Measurements from ENCODE around the gene EPB41L2.

The EPB41L2 gene

DNA sequence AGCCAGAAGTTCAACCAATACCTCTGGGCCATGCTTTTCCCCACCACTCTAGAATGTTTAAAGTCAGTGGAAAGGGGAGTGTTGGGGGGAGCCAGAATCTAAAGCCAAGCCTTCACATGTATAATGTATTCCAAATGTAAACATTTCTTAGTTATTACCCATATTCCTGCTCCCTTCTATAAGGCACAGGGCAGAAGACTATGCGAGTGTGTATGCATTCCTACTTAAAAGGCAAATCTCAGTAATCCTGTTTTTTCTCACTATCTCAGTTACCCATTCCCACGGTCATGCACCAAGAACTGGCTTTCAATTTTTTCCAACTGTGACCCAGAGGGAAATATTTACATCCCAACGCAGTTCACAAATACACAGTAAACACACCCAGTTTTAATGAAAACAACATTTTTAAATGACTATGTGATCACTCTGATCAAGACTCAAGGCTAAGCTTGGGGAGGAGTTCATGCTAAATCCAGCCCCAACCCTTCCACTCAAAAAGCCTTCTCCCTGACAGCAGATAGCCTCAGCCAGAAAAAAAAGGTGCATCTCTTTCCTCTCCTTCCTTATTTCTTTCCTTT is 57.5 kb downstream of the EPB41L2 start:
- H3K4me3 ChIP-seq (ENCODE audit: low read depth, low read length) = no peak overlapping the region
- peaks cover 10% of the 10 kb centered on the region for H3K4me1 ChIP-seq (ENCODE audit: control insufficient read depth, insufficient read depth, low read length, unreplicated experiment)
- no peak overlapping the region for H3K27ac ChIP-seq (ENCODE audit: low read depth, low read length)
- no peak overlapping the region for H2AFZ ChIP-seq (ENCODE audit: low read length, unreplicated experiment)
- H3K36me3 ChIP-seq (ENCODE audit: insufficient read depth, low read length) = peaks cover 4% of the 10 kb centered on the region; the same call in 1 of the 2 replicates
- no peaks in the 10 kb centered on the region for H3K27me3 ChIP-seq (ENCODE audit: insufficient read depth, low read length)
- H3K79me2 ChIP-seq (ENCODE audit: control insufficient read depth, insufficient read depth, low read length, unreplicated experiment) = peaks cover 44% of the 10 kb centered on the region

DNA sequence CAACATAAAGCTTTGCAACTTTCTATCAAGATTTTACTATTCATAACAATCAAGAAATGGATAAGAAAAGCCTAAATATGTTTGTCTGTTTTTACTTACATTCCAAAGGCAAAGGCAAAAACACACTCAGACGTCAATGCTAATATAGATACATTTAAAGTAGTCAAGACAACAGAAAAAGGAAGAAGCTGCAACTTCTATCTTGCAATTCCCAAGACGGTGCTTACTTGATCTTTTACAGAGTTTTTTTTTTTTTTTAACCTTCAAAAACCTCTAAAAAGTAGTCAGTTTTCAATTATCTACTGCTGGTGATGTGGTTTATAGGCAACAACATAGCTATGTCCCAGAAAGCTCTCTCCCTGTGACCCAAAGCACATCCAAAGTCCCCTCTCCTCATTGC is 58.1 kb downstream of the EPB41L2 start:
- no peak overlapping the region for H3K4me3 ChIP-seq (ENCODE audit: low read depth, low read length)
- no peak overlapping the region for H3K27ac ChIP-seq (ENCODE audit: low read depth, low read length)
- peaks cover 50% of the 10 kb centered on the region for H3K79me2 ChIP-seq (ENCODE audit: control insufficient read depth, insufficient read depth, low read length, unreplicated experiment)
- peaks cover 4% of the 10 kb centered on the region; the same call in 1 of the 2 replicates for H3K36me3 ChIP-seq (ENCODE audit: insufficient read depth, low read length)
- H3K27me3 ChIP-seq (ENCODE audit: insufficient read depth, low read length) = no peaks in the 10 kb centered on the region
- H3K4me1 ChIP-seq (ENCODE audit: control insufficient read depth, insufficient read depth, low read length, unreplicated experiment) = peaks cover 10% of the 10 kb centered on the region
- no peak overlapping the region for H2AFZ ChIP-seq (ENCODE audit: low read length, unreplicated experiment)

DNA sequence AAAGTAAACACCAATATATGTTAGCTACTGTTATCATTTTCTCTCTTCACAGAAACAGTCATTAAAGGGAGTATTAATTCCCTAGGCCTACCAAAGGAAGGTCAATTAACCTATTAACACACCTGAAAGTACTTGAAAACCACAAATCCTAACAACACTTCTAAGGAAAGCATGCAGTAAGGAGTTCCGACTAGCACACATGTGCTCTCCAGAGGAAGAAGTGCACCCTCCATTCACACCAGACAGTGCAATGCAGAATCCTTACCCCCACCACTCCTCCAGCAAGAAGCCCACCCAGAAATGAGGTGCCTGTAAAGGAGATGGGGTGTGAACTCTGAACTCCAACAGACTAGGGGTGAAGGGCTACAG is 58.7 kb downstream of the EPB41L2 start:
- peaks cover 10% of the 10 kb centered on the region for H3K4me1 ChIP-seq (ENCODE audit: control insufficient read depth, insufficient read depth, low read length, unreplicated experiment)
- no peaks in the 10 kb centered on the region for H3K27me3 ChIP-seq (ENCODE audit: insufficient read depth, low read length)
- H3K79me2 ChIP-seq (ENCODE audit: control insufficient read depth, insufficient read depth, low read length, unreplicated experiment) = peaks cover 55% of the 10 kb centered on the region
- no peak overlapping the region for H3K27ac ChIP-seq (ENCODE audit: low read depth, low read length)
- H3K36me3 ChIP-seq (ENCODE audit: insufficient read depth, low read length) = peaks cover 4% of the 10 kb centered on the region; the same call in 1 of the 2 replicates
- H2AFZ ChIP-seq (ENCODE audit: low read length, unreplicated experiment) = no peak overlapping the region
- no peak overlapping the region for H3K4me3 ChIP-seq (ENCODE audit: low read depth, low read length)

DNA sequence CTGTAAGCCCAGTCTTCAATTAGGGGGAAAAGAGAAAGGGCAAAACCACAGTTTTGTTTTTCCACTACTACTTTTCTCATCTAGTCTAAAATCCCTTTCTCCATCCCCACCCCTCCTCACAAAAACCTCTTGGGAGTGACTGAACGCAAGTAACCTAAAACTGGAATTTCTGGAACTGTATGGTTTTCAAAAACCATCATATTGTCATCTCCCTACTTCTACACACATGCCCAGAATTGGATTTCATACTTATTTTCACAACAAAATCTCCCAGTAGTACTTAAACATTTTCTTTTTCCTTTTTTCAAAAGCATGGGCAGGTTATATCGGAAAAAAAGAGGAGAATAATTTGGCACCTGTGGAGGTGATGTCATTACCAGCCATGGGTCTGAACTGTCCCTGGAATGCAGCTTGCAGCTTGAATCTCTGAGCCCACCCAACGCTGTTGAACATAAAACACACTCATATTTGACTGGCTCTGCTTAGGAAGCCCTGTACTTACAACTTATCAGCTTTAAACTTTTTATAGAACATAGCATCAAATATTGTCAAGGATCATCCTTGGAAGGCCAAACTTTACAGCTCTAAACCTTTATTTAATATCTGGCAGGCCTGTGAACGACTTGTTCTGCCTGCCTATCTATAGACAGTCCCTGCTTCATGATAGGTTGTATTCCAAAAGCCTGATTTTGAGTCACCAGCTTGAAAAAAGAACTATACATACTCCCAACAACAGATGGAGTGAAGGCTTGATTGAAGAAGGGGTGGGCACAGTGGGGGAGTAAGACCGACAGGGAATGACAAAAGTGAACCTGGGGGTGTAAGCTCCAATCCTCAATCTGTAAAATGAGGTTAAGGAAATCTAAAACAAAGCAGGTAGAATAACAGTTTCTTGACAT is 59.3 kb downstream of the EPB41L2 start:
- H3K79me2 ChIP-seq (ENCODE audit: control insufficient read depth, insufficient read depth, low read length, unreplicated experiment) = peaks cover 60% of the 10 kb centered on the region
- H3K4me3 ChIP-seq (ENCODE audit: low read depth, low read length) = no peak overlapping the region
- H3K27me3 ChIP-seq (ENCODE audit: insufficient read depth, low read length) = no peaks in the 10 kb centered on the region
- peaks cover 4% of the 10 kb centered on the region; the same call in 1 of the 2 replicates for H3K36me3 ChIP-seq (ENCODE audit: insufficient read depth, low read length)
- peaks cover 10% of the 10 kb centered on the region for H3K4me1 ChIP-seq (ENCODE audit: control insufficient read depth, insufficient read depth, low read length, unreplicated experiment)
- no peak overlapping the region for H2AFZ ChIP-seq (ENCODE audit: low read length, unreplicated experiment)
- H3K27ac ChIP-seq (ENCODE audit: low read depth, low read length) = no peak overlapping the region

DNA sequence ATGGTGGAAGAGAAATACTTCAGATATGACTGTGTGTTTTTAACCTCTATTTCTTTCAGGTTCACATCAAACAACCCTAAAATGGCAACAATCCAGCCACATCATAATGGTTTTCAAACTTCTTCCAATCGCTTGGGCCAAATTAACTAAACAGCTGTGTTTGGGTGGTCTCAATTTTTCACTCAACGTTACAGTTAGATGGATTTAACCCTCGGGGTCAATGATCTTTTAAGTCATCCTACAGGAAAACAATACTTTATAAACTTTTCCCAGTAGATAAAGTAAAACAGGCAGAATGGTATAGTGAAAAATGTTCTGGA is 60.4 kb downstream of the EPB41L2 start:
- Histone ChIP-seq H3K27me3 (ENCODE audit: insufficient read depth, low read length) (no peaks in the 10 kb centered on the region), H3K79me2 (ENCODE audit: control insufficient read depth, insufficient read depth, low read length, unreplicated experiment) (peaks cover 71% of the 10 kb centered on the region), H3K4me1 (ENCODE audit: control insufficient read depth, insufficient read depth, low read length, unreplicated experiment) (peaks cover 13% of the 10 kb centered on the region), H3K4me3 (ENCODE audit: low read depth, low read length) (no peak overlapping the region), H3K36me3 (ENCODE audit: insufficient read depth, low read length) (peaks cover 4% of the 10 kb centered on the region; the same call in 1 of the 2 replicates), H3K27ac (ENCODE audit: low read depth, low read length) (no peak overlapping the region), H2AFZ (ENCODE audit: low read length, unreplicated experiment) (no peak overlapping the region)

DNA sequence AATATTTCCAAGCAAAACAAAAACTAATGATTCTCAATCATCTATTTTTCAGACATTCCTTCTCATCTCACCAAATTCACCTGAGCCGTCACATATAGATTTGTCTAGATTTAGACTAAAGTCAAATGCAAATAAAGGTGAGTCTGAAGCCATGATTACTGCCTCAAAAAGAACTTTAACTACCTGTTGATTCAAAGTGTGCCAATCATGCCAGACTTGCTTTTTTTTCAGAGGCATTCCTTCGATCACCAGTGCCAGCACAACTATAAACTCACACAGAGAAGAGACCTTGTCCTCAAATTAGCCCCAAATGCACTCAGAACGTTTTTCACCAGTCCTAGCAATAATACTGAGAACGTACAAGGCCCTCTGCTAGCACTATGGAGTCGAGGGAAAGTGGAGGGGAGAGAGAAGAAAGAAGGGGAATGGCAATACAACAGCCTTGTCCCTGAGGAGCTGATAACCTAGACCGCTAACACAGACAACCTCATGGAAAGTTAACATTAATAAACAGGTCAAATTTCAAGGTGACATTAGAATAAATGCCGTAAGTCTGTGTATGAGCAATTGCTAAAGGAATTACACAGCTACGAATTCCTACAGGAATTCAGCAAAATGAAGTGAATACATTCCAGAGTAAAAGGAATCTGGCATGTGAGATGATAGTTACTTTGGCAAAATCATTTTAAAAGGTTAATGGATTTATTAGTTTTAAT is 60.9 kb downstream of the EPB41L2 start:
- Histone ChIP-seq H3K4me3 (ENCODE audit: low read depth, low read length) (peak overlapping the region; percentile 16), H3K27me3 (ENCODE audit: insufficient read depth, low read length) (no peaks in the 10 kb centered on the region), H3K4me1 (ENCODE audit: control insufficient read depth, insufficient read depth, low read length, unreplicated experiment) (peaks cover 18% of the 10 kb centered on the region), H2AFZ (ENCODE audit: low read length, unreplicated experiment) (no peak overlapping the region), H3K27ac (ENCODE audit: low read depth, low read length) (no peak overlapping the region), H3K36me3 (ENCODE audit: insufficient read depth, low read length) (peaks cover 3% of the 10 kb centered on the region; the same call in 1 of the 2 replicates), H3K79me2 (ENCODE audit: control insufficient read depth, insufficient read depth, low read length, unreplicated experiment) (peaks cover 71% of the 10 kb centered on the region)

DNA sequence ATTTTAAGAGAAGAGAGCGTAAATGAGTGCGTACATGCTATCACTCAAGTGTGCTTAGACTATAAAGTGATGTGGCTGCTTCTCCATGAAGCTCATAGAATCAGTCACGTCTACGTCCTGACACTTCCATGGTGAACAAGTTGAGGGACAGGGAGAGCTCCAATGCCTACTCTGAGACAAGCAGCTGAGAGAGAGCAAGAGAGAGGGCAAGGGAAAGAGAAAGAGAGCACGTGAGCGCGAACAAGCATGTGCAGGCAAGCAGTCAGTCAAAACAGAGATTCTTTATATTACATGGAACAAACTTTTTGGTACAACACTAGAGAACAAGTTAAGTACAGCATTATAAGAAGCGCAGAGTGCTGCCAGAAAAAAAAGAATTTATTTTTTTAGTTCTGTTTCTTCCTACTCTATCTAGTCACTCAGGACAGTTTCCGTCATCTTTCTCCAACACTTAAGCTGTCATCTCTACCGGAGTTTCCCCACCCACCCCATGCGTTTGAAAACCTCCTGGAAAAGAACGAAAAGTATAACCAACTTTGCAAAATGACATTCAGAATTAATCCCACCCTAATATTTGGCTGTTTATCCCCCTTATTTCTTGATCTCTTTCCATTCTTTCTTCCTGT is 61.8 kb downstream of the EPB41L2 start:
- Histone ChIP-seq H3K79me2 (ENCODE audit: control insufficient read depth, insufficient read depth, low read length, unreplicated experiment) (peaks cover 72% of the 10 kb centered on the region), H3K36me3 (ENCODE audit: insufficient read depth, low read length) (no peaks in the 10 kb centered on the region), H3K27me3 (ENCODE audit: insufficient read depth, low read length) (no peaks in the 10 kb centered on the region), H3K27ac (ENCODE audit: low read depth, low read length) (no peak overlapping the region), H2AFZ (ENCODE audit: low read length, unreplicated experiment) (no peak overlapping the region), H3K4me3 (ENCODE audit: low read depth, low read length) (peak overlapping the region; percentile 10), H3K4me1 (ENCODE audit: control insufficient read depth, insufficient read depth, low read length, unreplicated experiment) (peaks cover 27% of the 10 kb centered on the region)

DNA sequence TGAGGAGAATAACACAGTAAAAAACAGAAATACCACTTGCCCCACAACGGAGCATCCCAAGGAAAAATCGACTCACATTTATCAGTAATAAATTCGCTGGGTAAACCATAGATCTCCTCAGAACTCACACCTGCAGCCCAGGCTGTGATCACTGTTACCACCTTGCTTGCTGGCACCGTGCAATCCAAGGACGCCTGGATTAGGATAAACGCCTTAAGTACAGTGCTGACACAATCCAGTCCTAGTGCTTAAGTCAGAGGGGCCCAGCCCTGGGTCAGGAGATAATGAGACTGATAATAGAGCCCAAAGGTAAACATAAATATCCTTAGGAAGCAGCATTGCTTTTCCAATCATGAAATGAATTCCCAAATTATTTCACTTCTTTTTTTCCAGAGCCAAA is 62.5 kb downstream of the EPB41L2 start:
- Histone ChIP-seq H2AFZ (ENCODE audit: low read length, unreplicated experiment) (no peak overlapping the region), H3K27me3 (ENCODE audit: insufficient read depth, low read length) (no peaks in the 10 kb centered on the region), H3K27ac (ENCODE audit: low read depth, low read length) (no peak overlapping the region), H3K79me2 (ENCODE audit: control insufficient read depth, insufficient read depth, low read length, unreplicated experiment) (peaks cover 74% of the 10 kb centered on the region), H3K4me1 (ENCODE audit: control insufficient read depth, insufficient read depth, low read length, unreplicated experiment) (peaks cover 33% of the 10 kb centered on the region), H3K4me3 (ENCODE audit: low read depth, low read length) (no peak overlapping the region), H3K36me3 (ENCODE audit: insufficient read depth, low read length) (no peaks in the 10 kb centered on the region)

DNA sequence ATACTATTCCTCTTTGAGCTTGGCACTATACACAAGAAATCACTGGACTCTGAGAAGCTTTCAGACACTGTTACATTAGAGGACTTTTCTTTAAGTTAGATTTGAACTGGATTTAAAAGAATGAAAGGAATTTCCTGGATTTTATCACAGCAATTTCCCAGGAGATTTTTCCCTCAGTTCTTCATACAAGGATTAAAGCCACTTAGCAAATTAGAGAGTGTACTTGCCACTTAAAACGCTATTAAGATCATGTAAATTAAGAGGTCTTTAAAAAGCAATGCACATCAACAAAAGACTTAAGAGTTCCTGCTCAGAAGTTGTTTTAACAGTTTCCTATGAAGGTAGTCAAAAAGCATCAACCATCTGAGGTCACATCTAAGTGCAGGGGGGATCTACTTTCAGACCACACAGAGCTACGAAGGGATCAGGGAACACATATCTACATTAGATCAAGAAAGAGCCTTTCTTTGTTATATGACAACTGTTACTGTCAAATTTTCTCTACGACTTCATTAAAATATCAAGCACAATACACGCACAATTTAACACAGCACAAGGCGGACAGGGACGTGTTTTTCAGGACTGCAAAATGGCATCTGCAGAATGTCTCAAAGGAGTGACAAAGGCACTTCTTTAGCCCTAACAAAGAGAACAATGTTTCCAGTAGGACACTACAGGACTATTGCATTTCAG is 65.8 kb downstream of the EPB41L2 start:
- Histone ChIP-seq H3K4me3 (ENCODE audit: low read depth, low read length) (peak overlapping the region; percentile 18; the same call in 1 of the 2 replicates), H3K79me2 (ENCODE audit: control insufficient read depth, insufficient read depth, low read length, unreplicated experiment) (peaks cover 58% of the 10 kb centered on the region), H3K36me3 (ENCODE audit: insufficient read depth, low read length) (no peaks in the 10 kb centered on the region), H3K4me1 (ENCODE audit: control insufficient read depth, insufficient read depth, low read length, unreplicated experiment) (peaks cover 29% of the 10 kb centered on the region), H2AFZ (ENCODE audit: low read length, unreplicated experiment) (no peak overlapping the region), H3K27me3 (ENCODE audit: insufficient read depth, low read length) (no peaks in the 10 kb centered on the region), H3K27ac (ENCODE audit: low read depth, low read length) (no peak overlapping the region)

DNA sequence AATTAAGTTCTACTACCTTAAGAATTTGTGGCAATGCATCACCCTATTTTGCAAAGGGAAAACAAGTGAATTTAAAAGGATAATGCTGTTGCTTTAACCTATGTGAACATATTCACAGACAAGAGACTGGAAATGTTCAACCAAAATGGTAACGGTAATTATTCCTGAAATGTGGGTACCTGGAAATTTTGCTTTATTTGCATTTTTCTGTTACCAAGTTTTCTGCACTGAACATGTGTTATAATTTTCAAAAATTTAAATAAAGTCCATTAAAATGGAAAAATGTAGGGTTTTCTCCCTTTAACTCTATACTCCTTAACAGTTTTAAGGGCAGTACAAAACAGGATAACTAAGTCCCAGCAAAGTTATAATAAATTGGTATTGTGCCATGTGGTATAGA is 66.4 kb downstream of the EPB41L2 start:
- Histone ChIP-seq H3K4me1 (ENCODE audit: control insufficient read depth, insufficient read depth, low read length, unreplicated experiment) (peaks cover 24% of the 10 kb centered on the region), H3K27me3 (ENCODE audit: insufficient read depth, low read length) (no peaks in the 10 kb centered on the region), H3K4me3 (ENCODE audit: low read depth, low read length) (peak overlapping the region; percentile 18; the same call in 1 of the 2 replicates), H3K36me3 (ENCODE audit: insufficient read depth, low read length) (no peaks in the 10 kb centered on the region), H3K27ac (ENCODE audit: low read depth, low read length) (no peak overlapping the region), H2AFZ (ENCODE audit: low read length, unreplicated experiment) (no peak overlapping the region), H3K79me2 (ENCODE audit: control insufficient read depth, insufficient read depth, low read length, unreplicated experiment) (peaks cover 52% of the 10 kb centered on the region)

All from ACC112 (cell line).